Fibroblast of villous mesenchyme (primary cell): ENCODE data around the gene INSR. TPM values are rescaled to one million over a fixed set of nuclear protein-coding genes. Genes with fewer than 3 reads are reported as not detected.

Source experiments
- DNase-seq: peaks from one replicate; pipeline ENCODE4 v3.0.0-alpha.2; 2010; ENCODE audit warnings: low read depth
- H3K4me3 ChIP-seq: 2 replicates; pipeline ENCODE4 v1.5.1; 2011; ENCODE audit warnings: low read depth, mild to moderate bottlenecking, low read length
- CTCF ChIP-seq: IDR thresholded peaks from 2 replicates; pipeline ENCODE4 v1.5.1; 2012; ENCODE audit warnings: low read depth, mild to moderate bottlenecking, low read length; ENCODE audit not compliant: insufficient read depth
- total RNA-seq: library from RNA; depleted of rRNA; stranded (reverse); fragments of >200 nt; gene quantifications from 2 replicates; pipeline ENCODE4 v1.2.3, GENCODE V29; 2012

INSR gene
- total RNA-seq, 1 donor, result 3.0 TPM

DNA sequence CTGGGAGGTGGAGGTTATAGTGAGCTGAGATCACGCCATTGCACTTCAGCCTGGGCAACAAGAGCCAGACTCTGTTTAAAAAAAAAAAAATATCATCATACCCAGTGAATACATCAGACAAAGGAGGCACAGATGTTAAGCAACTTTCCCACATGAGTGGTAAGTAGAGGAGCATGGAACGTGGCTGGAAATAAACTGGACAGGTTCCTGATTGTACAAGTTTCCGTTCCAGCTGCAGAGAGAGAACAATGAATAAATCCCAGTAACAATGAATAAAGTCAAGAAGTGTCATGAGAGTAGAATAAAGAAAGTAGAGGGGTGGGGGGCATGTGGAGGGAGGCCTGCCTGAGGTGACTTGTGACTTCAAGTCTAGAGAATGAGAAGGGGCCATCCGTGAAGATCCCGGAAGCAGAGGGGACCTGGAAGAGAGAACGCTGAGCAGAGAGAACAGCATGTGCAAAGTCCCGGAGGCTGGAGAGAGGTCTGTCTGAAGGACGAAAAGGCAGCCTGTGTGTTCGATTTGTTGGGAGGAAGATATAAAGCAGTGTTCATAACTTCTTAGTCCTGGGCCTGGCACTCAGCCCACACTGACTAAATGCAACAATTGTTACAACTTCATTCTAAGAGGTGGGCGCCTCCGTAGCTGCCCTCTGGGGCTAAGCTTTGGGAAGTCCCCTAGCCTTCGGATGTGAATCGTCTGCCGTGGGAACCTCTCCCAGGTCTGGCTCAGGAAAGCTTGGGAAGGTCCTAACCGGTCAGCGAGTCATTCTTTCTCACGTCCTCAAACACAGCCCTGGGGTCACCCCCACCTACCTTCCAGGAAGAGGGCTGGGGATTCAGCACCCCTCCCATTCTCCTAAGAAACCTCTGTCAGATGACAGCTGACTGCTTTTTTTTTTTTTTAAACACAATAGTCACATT is 39.2 kb upstream of the INSR start:
- peak; percentile 5 for DNase-seq
- H3K4me3 ChIP-seq, result no peak overlapping the region
- no peak for TF ChIP-seq CTCF

GRCh38 chr19:7331446-7331845 is 37.2 kb upstream of the INSR start:
- DNase-seq, result no peak
- TF ChIP-seq CTCF, result no peak

DNA sequence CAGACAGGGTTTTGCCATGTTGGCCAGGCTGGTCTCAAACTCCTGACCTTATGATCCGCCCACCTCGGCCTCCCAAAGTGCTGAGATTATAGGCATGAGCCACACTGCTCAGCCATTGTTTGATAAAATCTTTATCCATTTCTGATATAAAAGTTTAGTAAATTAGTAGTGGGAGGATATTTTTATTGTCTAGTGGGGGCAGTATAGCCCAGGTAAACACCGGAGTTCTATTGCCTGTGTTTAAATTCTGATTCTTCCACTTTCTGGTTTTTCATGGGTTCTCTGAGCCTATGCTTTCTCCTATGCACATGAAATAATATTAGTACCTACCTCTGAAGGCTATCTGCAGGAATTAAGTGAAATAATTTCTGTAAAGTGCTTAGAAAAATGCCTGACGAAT is 34.4 kb upstream of the INSR start:
- no peak for DNase-seq
- no peak overlapping the region for H3K4me3 ChIP-seq
- no peak for TF ChIP-seq CTCF

More at GRCh38 chr19:7331446-7331845, 37.2 kb upstream of the INSR start:
- no peak overlapping the region for H3K4me3 ChIP-seq

- no peak for TF ChIP-seq CTCF
- no peak overlapping the region for H3K4me3 ChIP-seq
- no peak for DNase-seq
These were observed 33.6 kb upstream of the INSR start for GRCh38 chr19:7327802-7328201.

- peak; percentile 46 for TF ChIP-seq CTCF
- no peak overlapping the region for H3K4me3 ChIP-seq
- peak; percentile 33 for DNase-seq
These were observed 32.1 kb upstream of the INSR start for GRCh38 chr19:7326105-7326877.

GRCh38 chr19:7318176-7318575 is 24.0 kb upstream of the INSR start:
- TF ChIP-seq CTCF, result no peak
- H3K4me3 ChIP-seq, result no peak overlapping the region
- no peak for DNase-seq
